Measurements from ENCODE around the gene OSBPL10. TPM values are rescaled to one million over a fixed set of nuclear protein-coding genes. Genes with fewer than 3 reads are reported as not detected.

OSBPL10 gene
- total RNA-seq, 4 donors from 2014 or later = 12.5 to 38.3 (median 22.7) TPM

DNA sequence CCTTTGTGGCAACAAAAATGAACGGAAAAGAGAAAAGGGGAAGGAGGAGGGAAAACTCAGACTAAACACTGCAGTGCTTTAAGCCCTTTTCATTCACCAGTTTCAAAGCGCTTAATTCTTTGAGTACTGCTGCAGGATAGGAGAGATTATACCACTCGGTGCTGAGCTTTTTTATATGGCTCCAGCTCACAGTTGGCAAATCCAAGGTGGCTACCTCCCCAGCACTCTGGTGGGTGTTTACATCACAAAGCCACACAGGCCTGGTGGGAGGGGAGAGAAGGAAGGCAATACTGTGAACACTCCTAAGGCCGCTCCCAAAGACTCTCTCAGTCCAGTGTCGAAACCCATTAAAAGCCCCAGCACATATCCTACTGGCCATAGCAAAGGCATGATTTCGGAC, 256.9 kb downstream of the OSBPL10 start:
- no peak overlapping the region for H3K27ac ChIP-seq
- no peak for DNase-seq (ENCODE audit: low spot score in 2 of 2)
- H3K4me1 ChIP-seq = no peaks in the 10 kb centered on the region
- WGBS = 90% methylated on average over 6 of the region's 6 CpGs
- TF ChIP-seq POLR2A (IDR thresholded peaks at IDR 0.05) (no peak), EP300 (IDR thresholded peaks at IDR 0.05) (no peak), POLR2AphosphoS5 (IDR thresholded peaks at IDR 0.05) (no peak), CTCF (IDR thresholded peaks at IDR 0.05) (no peak)
- no peak overlapping the region for H3K4me3 ChIP-seq
- H3K36me3 ChIP-seq = no peaks in the 10 kb centered on the region
- no peaks in the 10 kb centered on the region for H3K9me3 ChIP-seq
- no peaks in the 10 kb centered on the region for H3K27me3 ChIP-seq

GRCh38 chr3:31723701-31724100, 257.4 kb downstream of the OSBPL10 start:
- 77% methylated on average over 5 of the region's 5 CpGs for WGBS
- no peaks in the 10 kb centered on the region for H3K27me3 ChIP-seq

DNA sequence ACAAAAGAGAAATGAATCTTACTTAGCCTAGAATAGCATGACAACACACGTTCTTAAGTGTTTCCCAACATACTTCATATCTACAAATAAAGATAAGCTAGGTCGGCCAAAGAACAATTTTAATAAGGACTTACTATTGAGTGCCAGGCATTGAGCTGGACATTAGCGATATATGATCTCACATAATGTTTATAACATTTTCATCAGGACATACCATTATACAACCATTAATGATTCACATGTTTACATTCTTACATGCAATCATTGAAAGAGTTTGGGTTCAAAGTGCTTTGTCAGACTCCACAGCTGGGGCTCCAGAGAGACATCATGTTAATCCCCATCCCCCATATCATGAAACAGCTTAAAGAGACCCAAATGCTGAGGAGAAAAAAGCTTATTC, 259.4 kb downstream of the OSBPL10 start:
- H3K27me3 ChIP-seq = no peaks in the 10 kb centered on the region
- TF ChIP-seq POLR2A (IDR thresholded peaks at IDR 0.05) (no peak), EP300 (IDR thresholded peaks at IDR 0.05) (no peak), CTCF (IDR thresholded peaks at IDR 0.05) (no peak), POLR2AphosphoS5 (IDR thresholded peaks at IDR 0.05) (no peak)
- no peaks in the 10 kb centered on the region for H3K36me3 ChIP-seq
- no peaks in the 10 kb centered on the region for H3K9me3 ChIP-seq
- DNase-seq (ENCODE audit: low spot score in 2 of 2) = no peak
- WGBS = 82% methylated on average over 3 of the region's 3 CpGs
- H3K27ac ChIP-seq = no peak overlapping the region
- no peaks in the 10 kb centered on the region for H3K4me1 ChIP-seq
- H3K4me3 ChIP-seq = no peak overlapping the region

More at GRCh38 chr3:31723701-31724100, 257.4 kb downstream of the OSBPL10 start:
- H3K4me3 ChIP-seq = no peak overlapping the region
- H3K36me3 ChIP-seq = no peaks in the 10 kb centered on the region
- no peak for TF ChIP-seq POLR2A (IDR thresholded peaks at IDR 0.05)
- no peak for TF ChIP-seq CTCF (IDR thresholded peaks at IDR 0.05)
- no peak for TF ChIP-seq EP300 (IDR thresholded peaks at IDR 0.05)
- TF ChIP-seq POLR2AphosphoS5 (IDR thresholded peaks at IDR 0.05) = no peak
- H3K4me1 ChIP-seq = no peaks in the 10 kb centered on the region
- no peak overlapping the region for H3K27ac ChIP-seq
- H3K9me3 ChIP-seq = no peaks in the 10 kb centered on the region
- no peak for DNase-seq (ENCODE audit: low spot score in 2 of 2)

DNA sequence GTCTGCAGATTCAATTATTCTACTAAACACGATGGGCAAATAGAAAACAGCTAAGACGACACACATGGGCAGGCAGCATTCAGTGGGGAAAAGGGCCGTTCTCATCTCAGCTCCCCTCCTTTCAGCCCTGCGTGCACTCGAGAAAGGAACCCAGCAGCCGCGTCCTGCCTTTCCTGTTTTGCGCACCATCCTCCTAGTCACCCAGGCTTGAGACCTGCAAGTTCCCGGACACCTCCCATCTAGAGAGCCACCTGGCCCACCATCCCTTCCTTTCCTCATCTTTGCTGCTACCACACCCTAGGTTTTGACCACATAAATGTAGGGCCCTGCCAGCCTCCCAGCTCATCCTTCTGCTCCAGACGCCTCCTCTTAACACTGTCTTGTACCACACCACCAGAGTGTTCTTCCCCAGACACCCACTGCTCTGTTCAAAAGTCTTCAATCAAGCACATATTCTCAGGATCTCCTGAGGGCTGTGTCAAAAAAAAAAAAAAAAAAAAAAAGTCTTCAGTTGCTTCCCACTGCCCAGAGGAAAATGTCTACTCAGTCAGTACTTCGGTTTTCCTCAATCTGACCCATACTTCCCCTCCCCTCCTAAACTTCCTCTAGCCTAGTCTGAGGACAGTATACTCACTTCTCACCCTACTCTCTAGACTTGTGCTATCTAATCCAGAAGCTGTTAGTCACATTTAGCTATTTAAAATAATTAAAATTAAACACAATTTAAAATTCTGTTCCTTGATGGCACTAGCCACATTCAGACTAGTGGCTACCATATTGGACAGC, 266.4 kb downstream of the OSBPL10 start:
- H3K27me3 ChIP-seq = no peaks in the 10 kb centered on the region
- DNase-seq (ENCODE audit: low spot score in 2 of 2) = no peak
- no peaks in the 10 kb centered on the region for H3K4me1 ChIP-seq
- no peak for TF ChIP-seq POLR2AphosphoS5 (IDR thresholded peaks at IDR 0.05)
- no peak for TF ChIP-seq EP300 (IDR thresholded peaks at IDR 0.05)
- no peak for TF ChIP-seq CTCF (IDR thresholded peaks at IDR 0.05)
- TF ChIP-seq POLR2A (IDR thresholded peaks at IDR 0.05) = no peak
- no peaks in the 10 kb centered on the region for H3K9me3 ChIP-seq
- H3K4me3 ChIP-seq = no peak overlapping the region
- 88% methylated on average over 11 of the region's 11 CpGs for WGBS
- no peaks in the 10 kb centered on the region for H3K36me3 ChIP-seq
- H3K27ac ChIP-seq = no peak overlapping the region

DNA sequence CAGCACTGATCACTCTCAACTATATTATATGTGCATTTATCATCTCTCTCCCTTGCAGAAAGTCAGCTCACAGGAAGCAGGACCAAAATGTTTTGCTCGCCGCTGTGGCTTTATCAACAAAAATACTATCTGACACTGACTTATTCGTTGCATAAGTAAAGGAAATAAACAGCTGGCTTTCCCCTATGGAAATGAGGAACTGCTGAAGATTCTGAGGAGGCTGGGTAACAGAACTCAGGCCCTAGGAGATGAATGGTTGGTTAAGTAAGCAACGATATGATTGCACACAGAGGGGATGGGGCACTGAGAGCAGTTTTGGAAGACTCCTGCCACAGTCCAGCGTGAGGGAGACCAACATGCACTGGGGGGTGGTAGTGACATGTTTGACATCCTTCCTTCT, 267.2 kb downstream of the OSBPL10 start:
- H3K36me3 ChIP-seq = no peaks in the 10 kb centered on the region
- no peak for TF ChIP-seq CTCF (IDR thresholded peaks at IDR 0.05)
- TF ChIP-seq POLR2AphosphoS5 (IDR thresholded peaks at IDR 0.05) = no peak
- TF ChIP-seq EP300 (IDR thresholded peaks at IDR 0.05) = no peak
- no peak for TF ChIP-seq POLR2A (IDR thresholded peaks at IDR 0.05)
- WGBS = 87% methylated on average over 5 of the region's 5 CpGs
- H3K4me3 ChIP-seq = no peak overlapping the region
- no peak for DNase-seq (ENCODE audit: low spot score in 2 of 2)
- no peaks in the 10 kb centered on the region for H3K9me3 ChIP-seq
- H3K27me3 ChIP-seq = no peaks in the 10 kb centered on the region
- no peaks in the 10 kb centered on the region for H3K4me1 ChIP-seq
- H3K27ac ChIP-seq = no peak overlapping the region
